IMR-90 (cell line): ENCODE results near the gene DCAF15. TPM values are rescaled to one million over a fixed set of nuclear protein-coding genes. Genes with fewer than 3 reads are reported as not detected.
"Not testable (repeated sequence)": the region's sequence is repeated elsewhere in the genome, so short reads cannot be mapped to it uniquely, and the experiment has no call there.

Experiments used
- ATAC-seq: fragments of 200-7000 bp; cut with Tn5 transposase; 2 replicates; pipeline ENCODE4 v1.9.1; 2020; ENCODE audit warnings: low read depth, mild to moderate bottlenecking, moderate library complexity
- BruUV-seq: library from RNA; stranded (reverse); fragments of 400-500 nt; replicated peaks from 2 replicates; lab custom pipeline; 2021; lab: Mats Ljungman, UMichigan
- CTCF ChIA-PET: fragments of 300-600 bp; formaldehyde crosslinking; extraction: SDS; loops from one replicate; lab custom pipeline; 2021; ENCODE audit warnings: antibody characterized with exemption; lab: Yijun Ruan, JAX
- POLR2A ChIA-PET: fragments of 300-600 bp; sonication (Branson Sonifier 250); formaldehyde crosslinking; loops from one replicate; lab custom pipeline; 2022; ENCODE audit warnings: antibody characterized with exemption; ENCODE audit not compliant: unreplicated experiment; lab: Charles Lee
- DNase-seq: peaks from one replicate; pipeline ENCODE4 v3.0.0; 2013
- H2AFZ ChIP-seq: replicated peaks from 2 replicates; pipeline ENCODE3; 2013; ENCODE audit warnings: low read length, mild to moderate bottlenecking; ENCODE audit not compliant: poor library complexity
- H2AK5ac ChIP-seq: 2 replicates; pipeline ENCODE4 v1.6.1; 2013; ENCODE audit warnings: low read depth, low read length, inconsistent platforms
- H2AK9ac ChIP-seq: replicated peaks from 2 replicates; pipeline ENCODE3; 2013; ENCODE audit warnings: mild to moderate bottlenecking, low read depth, low read length, moderate library complexity; ENCODE audit not compliant: poor library complexity
- H2BK120ac ChIP-seq: 2 replicates; pipeline ENCODE4 v1.6.1; 2013; ENCODE audit warnings: low read depth, low read length, inconsistent platforms
- H2BK15ac ChIP-seq: 3 replicates; pipeline ENCODE4 v1.6.1; 2013; ENCODE audit warnings: low read depth, low read length, inconsistent platforms
- H2BK20ac ChIP-seq: 2 replicates; pipeline ENCODE4 v1.6.1; 2013; ENCODE audit warnings: low read depth, mild to moderate bottlenecking, inconsistent platforms, low read length, moderate library complexity
- H2BK5ac ChIP-seq: 2 replicates; pipeline ENCODE4 v1.6.1; 2013; ENCODE audit warnings: mild to moderate bottlenecking, low read depth, low read length, inconsistent platforms; ENCODE audit not compliant: poor library complexity, severe bottlenecking
- H3K14ac ChIP-seq: replicated peaks from 2 replicates; pipeline ENCODE4 v1.6.1; 2013; ENCODE audit warnings: low read depth, low read length, inconsistent platforms
- H3K18ac ChIP-seq: 2 replicates; pipeline ENCODE4 v1.6.1; 2013; ENCODE audit warnings: low read depth, low read length, control low read depth
- H3K23ac ChIP-seq: 2 replicates; pipeline ENCODE4 v1.6.1; 2013; ENCODE audit warnings: low read depth, low read length, inconsistent platforms
- H3K27ac ChIP-seq: 2 replicates; pipeline ENCODE4 v1.5.1; 2013; ENCODE audit warnings: mild to moderate bottlenecking, control low read depth, low read length; ENCODE audit not compliant: insufficient read depth
- H3K27me3 ChIP-seq: 2 replicates; pipeline ENCODE4 v1.6.1; 2013; ENCODE audit warnings: low read length; ENCODE audit not compliant: control insufficient read depth, insufficient read depth
- H3K36me3 ChIP-seq: 2 replicates; pipeline ENCODE4 v1.6.1; 2013; ENCODE audit warnings: low read length, mixed read lengths; ENCODE audit not compliant: control insufficient read depth, insufficient read depth
- H3K4ac ChIP-seq: 2 replicates; pipeline ENCODE4 v1.6.1; 2013; ENCODE audit warnings: low read depth, low read length, inconsistent platforms
- H3K4me1 ChIP-seq: 2 replicates; pipeline ENCODE4 v1.6.1; 2013; ENCODE audit warnings: low read length, mixed read lengths; ENCODE audit not compliant: control insufficient read depth, insufficient read depth
- H3K4me2 ChIP-seq: 2 replicates; pipeline ENCODE4 v1.6.1; 2013; ENCODE audit warnings: low read depth, mild to moderate bottlenecking, control low read depth, low read length, moderate library complexity
- H3K4me3 ChIP-seq: 2 replicates; pipeline ENCODE4 v1.5.1; 2013; ENCODE audit warnings: low read depth, mild to moderate bottlenecking, control low read depth, low read length, moderate library complexity; ENCODE audit not compliant: insufficient read depth
- H3K56ac ChIP-seq: 2 replicates; pipeline ENCODE4 v1.6.1; 2013; ENCODE audit warnings: low read length, inconsistent platforms; ENCODE audit not compliant: insufficient read depth; ENCODE audit errors: extremely low read depth
- H3K79me1 ChIP-seq, 2 experiments: 2 replicates each; pipeline ENCODE4 v1.6.1; 2013; ENCODE audit warnings: low read length in 2 of 2, inconsistent platforms in 1 of 2, low read depth in 1 of 2
- H3K9ac ChIP-seq: 2 replicates; pipeline ENCODE4 v1.6.1; 2013; ENCODE audit warnings: low read depth, low read length, control low read depth
- H3K9me1 ChIP-seq: 2 replicates; pipeline ENCODE4 v1.6.1; 2013; ENCODE audit warnings: low read length, inconsistent platforms; ENCODE audit not compliant: insufficient read depth
- H3K9me3 ChIP-seq: 2 replicates; pipeline ENCODE4 v1.6.1; 2013; ENCODE audit warnings: low read length; ENCODE audit not compliant: control insufficient read depth, insufficient read depth
- H4K20me1 ChIP-seq: 2 replicates; pipeline ENCODE4 v1.6.1; 2013; ENCODE audit warnings: low read length, inconsistent platforms; ENCODE audit not compliant: insufficient read depth
- H4K5ac ChIP-seq: 2 replicates; pipeline ENCODE4 v1.6.1; 2013; ENCODE audit warnings: mild to moderate bottlenecking, low read depth, low read length, control low read depth
- H4K8ac ChIP-seq, 2 experiments: 2 replicates each; pipeline ENCODE4 v1.6.1; 2013; ENCODE audit warnings: low read depth in 2 of 2, low read length in 2 of 2, control low read depth in 1 of 2, inconsistent platforms in 1 of 2
- H4K91ac ChIP-seq: 2 replicates; pipeline ENCODE4 v1.6.1; 2013; ENCODE audit warnings: low read depth, low read length, inconsistent platforms; ENCODE audit not compliant: insufficient read depth
- BHLHE40 ChIP-seq: fragments of 150-350 bp; IDR thresholded peaks from 2 replicates; pipeline ENCODE4 v1.6.1; 2016; ENCODE audit warnings: mild to moderate bottlenecking, low read depth, low read length
- CHD1 ChIP-seq: IDR thresholded peaks from 2 replicates; pipeline ENCODE4 v1.6.1; 2012; ENCODE audit warnings: low read depth, low read length, improper control_type of control experiment
- NFE2L2 ChIP-seq: fragments of 150-350 bp; IDR thresholded peaks from 2 replicates; pipeline ENCODE4 v1.6.1; 2016; ENCODE audit warnings: low read depth, mild to moderate bottlenecking, low read length
- RAD21 ChIP-seq: IDR thresholded peaks from 2 replicates; pipeline ENCODE4 v1.6.1; 2012; ENCODE audit warnings: low read length, improper control_type of control experiment
- SMC3 ChIP-seq: fragments of 150-350 bp; IDR thresholded peaks from 2 replicates; pipeline ENCODE4 v1.6.1; 2016; ENCODE audit warnings: low read depth, mild to moderate bottlenecking, antibody characterized with exemption, low read length, moderate library complexity
- WGBS, 2 experiments: methylation state at CpG; one replicate each; pipeline versions ENCODE4 v1.1.5 to v1.1.7; 2013; ENCODE audit warnings: missing lambda C conversion rate in 2 of 2; ENCODE audit not compliant: insufficient read length in 1 of 2; ENCODE audit errors: extremely low coverage in 2 of 2; 5-methylcytosine and 5-hydroxymethylcytosine counted together
- dilution Hi-C: fragments of 300-500 bp; cut with HindIII; formaldehyde crosslinking; loops from one replicate; pipeline ENCODE4 v1.14.3; 2018; ENCODE audit warnings: low sequenced_read_pairs; ENCODE audit not compliant: unreplicated experiment
- in situ Hi-C: fragments of 300-500 bp; cut with MboI; formaldehyde crosslinking; loops from 3 replicates; pipeline ENCODE4 v1.14.3; 2019; ENCODE audit warnings: low sequenced_read_pairs, inconsistent platforms, mixed read lengths
- intact Hi-C: fragments of 100-400 bp; cut with micrococcal nuclease; formaldehyde crosslinking; loops from 2 replicates; pipeline ENCODE4 v1.10.0; 2022
- polyA plus RNA-seq, 3 experiments: library from polyadenylated mRNA; depleted of rRNA; stranded (reverse); fragments of >200 nt; gene quantifications; 2 replicates each; pipeline ENCODE4 v1.2.3, GENCODE V29; 2012; ENCODE audit warnings: low replicate concordance in 1 of 3
- total RNA-seq: library from RNA; depleted of rRNA; stranded (reverse); fragments of >200 nt; gene quantifications from 2 replicates; pipeline ENCODE4 v1.2.3, GENCODE V29; 2012

The DCAF15 gene
- total and polyA plus RNA-seq, 2 of the 4 experiments (the other 2 are of a cell fraction) = 6.8 to 31.0 TPM

GRCh38 chr19:13969897-13970296 is 17.6 kb downstream of the DCAF15 start:
- H3K9ac ChIP-seq = no peak overlapping the region
- no peak overlapping the region for H2BK20ac ChIP-seq
- H4K91ac ChIP-seq = no peak overlapping the region
- H2BK5ac ChIP-seq = no peak overlapping the region
- H3K4ac ChIP-seq = no peak overlapping the region
- H2AFZ ChIP-seq = no peak overlapping the region
- in situ Hi-C loops (no loop called here), dilution Hi-C loops (no loop called here), intact Hi-C loops (no loop called here)
- no peak overlapping the region for H3K23ac ChIP-seq
- no peaks in the 10 kb centered on the region; the same call in 1 of the 2 replicates for H4K20me1 ChIP-seq
- CTCF ChIA-PET = no interaction called here
- no peak for DNase-seq
- POLR2A ChIA-PET = no interaction called here
- H3K79me1 ChIP-seq = no peaks in the 10 kb centered on the region
- no peak overlapping the region for H4K5ac ChIP-seq
- H3K27me3 ChIP-seq = no peaks in the 10 kb centered on the region
- no TSS peak for BruUV-seq
- H3K9me3 ChIP-seq = no peaks in the 10 kb centered on the region
- no peak overlapping the region for H2AK5ac ChIP-seq
- no peak overlapping the region for H3K14ac ChIP-seq
- TF ChIP-seq SMC3 (no peak), CHD1 (no peak), NFE2L2 (no peak), RAD21 (no peak), BHLHE40 (no peak)
- H3K18ac ChIP-seq = no peak overlapping the region
- no peak overlapping the region for H2BK120ac ChIP-seq
- H3K9me1 ChIP-seq = no peaks in the 10 kb centered on the region; the same call in 1 of the 2 replicates
- H3K27ac ChIP-seq = no peak overlapping the region
- no peak overlapping the region for H3K4me2 ChIP-seq
- ATAC-seq = no peak
- 93% methylated on average over 4 of the region's 18 CpGs; no CpG with 5 or more reads in 1 of the 2 experiments for WGBS, 2 experiments
- H3K4me3 ChIP-seq = no peak overlapping the region
- H2BK15ac ChIP-seq = no peak overlapping the region
- no peak overlapping the region for H2AK9ac ChIP-seq
- H3K36me3 ChIP-seq = peaks cover 36% of the 10 kb centered on the region; the same call in 1 of the 2 replicates
- no peaks in the 10 kb centered on the region for H3K4me1 ChIP-seq
- no peak overlapping the region for H3K56ac ChIP-seq
- H4K8ac ChIP-seq = no peak overlapping the region

- dilution Hi-C loops, ATAC-seq, H3K4me3 ChIP-seq: not testable (repeated sequence)
These were observed 19.6 kb downstream of the DCAF15 start for GRCh38 chr19:13971868-13972267.

More at GRCh38 chr19:13971868-13972267, 19.6 kb downstream of the DCAF15 start:
- DNase-seq, H2AFZ ChIP-seq, BruUV-seq, H4K8ac ChIP-seq, H4K5ac ChIP-seq, H3K4me1 ChIP-seq, H3K14ac ChIP-seq, H3K18ac ChIP-seq, H3K27ac ChIP-seq, intact Hi-C loops, H2BK5ac ChIP-seq, H3K4me2 ChIP-seq, H3K56ac ChIP-seq, H3K9me3 ChIP-seq, H4K20me1 ChIP-seq, POLR2A ChIA-PET, H3K79me1 ChIP-seq, H4K91ac ChIP-seq, H2AK9ac ChIP-seq, H3K9ac ChIP-seq, H2AK5ac ChIP-seq, H2BK120ac ChIP-seq, H3K9me1 ChIP-seq, H3K27me3 ChIP-seq, H3K23ac ChIP-seq, H3K4ac ChIP-seq, H2BK20ac ChIP-seq, H2BK15ac ChIP-seq, in situ Hi-C loops: not testable (repeated sequence)
- WGBS, 2 experiments = 97% methylated on average over 7 of the region's 15 CpGs; no CpG with 5 or more reads in 1 of the 2 experiments
- H3K36me3 ChIP-seq = peaks cover 29% of the 10 kb centered on the region; the same call in 1 of the 2 replicates
- CTCF ChIA-PET = interaction anchor here (0.6 kb wide), 1 partner anchor 88 kb away, joined by 3 read pairs; no protein-coding TSS in a partner anchor
